ENCODE measurements around the gene LDLRAD4.

Gene LDLRAD4

GRCh38 chr18:13379930-13380690, 161.6 kb downstream of the LDLRAD4 start:
- Histone ChIP-seq H3K9me3 (no peaks in the 10 kb centered on the region), H3K27ac (peak overlapping the region; percentile 37 to 45), H3K36me3 (no peaks in the 10 kb centered on the region), H3K27me3 (no peaks in the 10 kb centered on the region), H3K4me1 (peaks cover 0 to 70% (median 47%) of the 10 kb centered on the region in 4 donors), H3K4me3 (no peak overlapping the region)
- no peak for TF ChIP-seq CTCF (IDR thresholded peaks at IDR 0.05)
- intact Hi-C loops (cut with DNase I; ENCODE audit: low total_unique reads), result loop anchor here (5.0 kb wide), 1 partner anchor 163 kb away; the partner anchor contains the start of gene LDLRAD4
- no peak for DNase-seq

GRCh38 chr18:13380691-13381070, 162.1 kb downstream of the LDLRAD4 start:
- no peaks in the 10 kb centered on the region for H3K36me3 ChIP-seq
- TF ChIP-seq CTCF (IDR thresholded peaks at IDR 0.05), result no peak
- intact Hi-C loops (cut with DNase I; ENCODE audit: low total_unique reads), result no loop called here
- H3K4me3 ChIP-seq, result no peak overlapping the region
- H3K27ac ChIP-seq, result peak overlapping the region in 1 of 2 donors; percentile 84
- no peaks in the 10 kb centered on the region for H3K27me3 ChIP-seq
- peaks cover 0 to 64% (median 42%) of the 10 kb centered on the region in 4 donors for H3K4me1 ChIP-seq
- H3K9me3 ChIP-seq, result no peaks in the 10 kb centered on the region
- no peak for DNase-seq

- intact Hi-C loops (cut with DNase I; ENCODE audit: low total_unique reads), result no loop called here
- TF ChIP-seq CTCF (IDR thresholded peaks at IDR 0.05), result no peak
- H3K27me3 ChIP-seq, result no peaks in the 10 kb centered on the region
- H3K27ac ChIP-seq, result peak overlapping the region; percentile 84 to 85
- H3K4me1 ChIP-seq, result peaks cover 0 to 59% (median 37%) of the 10 kb centered on the region in 4 donors
- no peaks in the 10 kb centered on the region for H3K9me3 ChIP-seq
- H3K36me3 ChIP-seq, result no peaks in the 10 kb centered on the region
- DNase-seq, result no peak
- peak overlapping the region in 1 of 2 donors; percentile 38 for H3K4me3 ChIP-seq
Measured at GRCh38 chr18:13381331-13381730, 162.8 kb downstream of the LDLRAD4 start.

- intact Hi-C loops (cut with DNase I; ENCODE audit: low total_unique reads), result no loop called here
- no peak for TF ChIP-seq CTCF (IDR thresholded peaks at IDR 0.05)
- Histone ChIP-seq H3K36me3 (no peaks in the 10 kb centered on the region), H3K4me3 (peak overlapping the region; percentile 37 to 38), H3K9me3 (no peaks in the 10 kb centered on the region), H3K27me3 (no peaks in the 10 kb centered on the region), H3K4me1 (peaks cover 0 to 60% (median 37%) of the 10 kb centered on the region in 4 donors), H3K27ac (peak overlapping the region; percentile 84 to 85)
- DNase-seq, result peak; percentile 78 to 86
Measured at GRCh38 chr18:13381944-13382365, 163.4 kb downstream of the LDLRAD4 start.

GRCh38 chr18:13382366-13382953, 163.9 kb downstream of the LDLRAD4 start:
- Histone ChIP-seq H3K36me3 (peaks cover 0 to 4% (median 2%) of the 10 kb centered on the region in 3 donors), H3K27me3 (no peaks in the 10 kb centered on the region), H3K9me3 (no peaks in the 10 kb centered on the region), H3K27ac (peak overlapping the region; percentile 84 to 85), H3K4me3 (peak overlapping the region; percentile 37 to 38), H3K4me1 (peaks cover 0 to 65% (median 38%) of the 10 kb centered on the region in 4 donors)
- intact Hi-C loops (cut with DNase I; ENCODE audit: low total_unique reads), result no loop called here
- no peak for TF ChIP-seq CTCF (IDR thresholded peaks at IDR 0.05)
- peak in 1 of 2 donors; percentile 58 for DNase-seq

Measured in tibial artery (tissue), 4 donors.